HEK293 (cell line): ENCODE data around the gene LSM14B.

Experiments
- CTCF ChIA-PET: fragments of 350-600 bp; formaldehyde crosslinking; extraction: SDS; loops from one replicate; lab custom pipeline; 2021; ENCODE audit warnings: antibody characterized with exemption; lab: Yijun Ruan, JAX
- POLR2A ChIA-PET: fragments of 300-600 bp; formaldehyde crosslinking; extraction: SDS; loops from one replicate; lab custom pipeline; 2020; ENCODE audit warnings: antibody characterized with exemption, inconsistent platforms; lab: Yijun Ruan, JAX
- H3K27ac ChIP-seq: fragments of 200-500 bp; sonication (Bioruptor generic); 2 replicates; pipeline ENCODE4 v1.5.1; 2014; ENCODE audit warnings: low read depth, low read length, control low read depth, inconsistent platforms; ENCODE audit errors: extremely low read depth
- H3K36me3 ChIP-seq, 2 experiments: fragments of 200-500 bp in 1 of 2; sonication (Bioruptor generic) in 1 of 2; 1 replicate in 1 of 2; 2 replicates in 1 of 2; pipeline ENCODE4 v1.5.1; 2014 to 2017; ENCODE audit warnings: inconsistent platforms in 2 of 2, low read length in 2 of 2; ENCODE audit not compliant: control insufficient read depth in 2 of 2, insufficient read depth in 1 of 2
- H3K4me1 ChIP-seq: fragments of 200-500 bp; sonication (Bioruptor generic); 2 replicates; pipeline ENCODE4 v1.5.1; 2014; ENCODE audit warnings: mild to moderate bottlenecking, low read length, inconsistent platforms; ENCODE audit not compliant: control insufficient read depth, insufficient read depth
- H3K4me3 ChIP-seq: 2 replicates; pipeline ENCODE4 v1.5.1; 2011; ENCODE audit warnings: low read depth, mild to moderate bottlenecking, control low read depth, low read length, moderate library complexity
- H3K9me3 ChIP-seq: fragments of 200-500 bp; sonication (Bioruptor generic); 2 replicates; pipeline ENCODE4 v1.5.1; 2014; ENCODE audit warnings: low read depth, low read length, inconsistent platforms; ENCODE audit not compliant: control insufficient read depth, insufficient read depth
- CTCF ChIP-seq: fragments of 450-650 bp; formaldehyde crosslinking; IDR thresholded peaks from 2 replicates; pipeline ENCODE4 v1.5.1; 2016; ENCODE audit warnings: missing biosample characterization, missing genetic modification characterization
- PRDM10 ChIP-seq: fragments of 450-650 bp; formaldehyde crosslinking; IDR thresholded peaks from 2 replicates; pipeline ENCODE4 v1.5.1; 2016; ENCODE audit warnings: missing biosample characterization, missing genetic modification characterization
- TSHZ1 ChIP-seq: fragments of 450-650 bp; formaldehyde crosslinking; IDR thresholded peaks from 2 replicates; pipeline ENCODE4 v1.5.1; 2016; ENCODE audit warnings: missing biosample characterization, missing genetic modification characterization, borderline replicate concordance
- ZBTB20 ChIP-seq: fragments of 450-650 bp; formaldehyde crosslinking; IDR thresholded peaks from 2 replicates; pipeline ENCODE4 v1.5.1; 2016; ENCODE audit warnings: missing biosample characterization, missing genetic modification characterization
- ZBTB48 ChIP-seq: fragments of 450-650 bp; formaldehyde crosslinking; IDR thresholded peaks from 2 replicates; pipeline ENCODE4 v1.5.1; 2016; ENCODE audit warnings: missing biosample characterization, missing genetic modification characterization
- ZEB2 ChIP-seq: fragments of 450-650 bp; formaldehyde crosslinking; IDR thresholded peaks from 2 replicates; pipeline ENCODE4 v1.5.1; 2016; ENCODE audit warnings: missing biosample characterization, missing genetic modification characterization
- ZFHX2 ChIP-seq: fragments of 450-650 bp; formaldehyde crosslinking; conservative IDR thresholded peaks from 2 replicates; pipeline ENCODE4 v1.5.1; 2016; ENCODE audit warnings: missing biosample characterization, missing genetic modification characterization
- ZFP37 ChIP-seq: fragments of 450-650 bp; formaldehyde crosslinking; IDR thresholded peaks from 2 replicates; pipeline ENCODE4 v1.5.1; 2016; ENCODE audit warnings: missing biosample characterization, missing genetic modification characterization
- ZFP69B ChIP-seq: fragments of 450-650 bp; formaldehyde crosslinking; IDR thresholded peaks from 2 replicates; pipeline ENCODE4 v1.5.1; 2016; ENCODE audit warnings: missing biosample characterization, missing genetic modification characterization
- ZNF10 ChIP-seq: fragments of 450-650 bp; formaldehyde crosslinking; IDR thresholded peaks from 2 replicates; pipeline ENCODE4 v1.5.1; 2017; ENCODE audit warnings: missing biosample characterization, missing genetic modification characterization
- ZNF138 ChIP-seq: fragments of 450-650 bp; formaldehyde crosslinking; IDR thresholded peaks from 2 replicates; pipeline ENCODE4 v1.5.1; 2016; ENCODE audit warnings: missing biosample characterization, missing genetic modification characterization, borderline replicate concordance
- ZNF19 ChIP-seq: fragments of 450-650 bp; formaldehyde crosslinking; IDR thresholded peaks from 2 replicates; pipeline ENCODE4; 2016; ENCODE audit warnings: missing biosample characterization, missing genetic modification characterization, low read depth
- ZNF211 ChIP-seq: fragments of 450-650 bp; formaldehyde crosslinking; IDR thresholded peaks from 2 replicates; pipeline ENCODE4 v1.5.1; 2016; ENCODE audit warnings: low read depth, missing biosample characterization, missing genetic modification characterization
- ZNF335 ChIP-seq: fragments of 450-650 bp; formaldehyde crosslinking; conservative IDR thresholded peaks from 2 replicates; pipeline ENCODE4 v1.5.1; 2016; ENCODE audit warnings: missing biosample characterization, missing genetic modification characterization
- ZNF362 ChIP-seq: fragments of 450-650 bp; formaldehyde crosslinking; IDR thresholded peaks from 2 replicates; pipeline ENCODE4 v1.5.1; 2016; ENCODE audit warnings: missing biosample characterization, missing genetic modification characterization
- ZNF398 ChIP-seq: fragments of 450-650 bp; formaldehyde crosslinking; IDR thresholded peaks from 2 replicates; pipeline ENCODE4 v1.5.1; 2017; ENCODE audit warnings: missing biosample characterization, missing genetic modification characterization
- ZNF501 ChIP-seq: fragments of 450-650 bp; formaldehyde crosslinking; IDR thresholded peaks from 2 replicates; pipeline ENCODE4 v1.5.1; 2016; ENCODE audit warnings: missing biosample characterization, missing genetic modification characterization
- ZNF513 ChIP-seq: fragments of 450-650 bp; IDR thresholded peaks from 2 replicates; pipeline ENCODE4 v1.5.1; 2018; ENCODE audit warnings: missing biosample characterization, missing genetic modification characterization
- ZNF529 ChIP-seq: fragments of 450-650 bp; formaldehyde crosslinking; IDR thresholded peaks from 2 replicates; pipeline ENCODE4 v1.5.1; 2017; ENCODE audit warnings: missing genetic modification characterization, missing biosample characterization; ENCODE audit not compliant: insufficient replicate concordance
- ZNF548 ChIP-seq: fragments of 450-650 bp; formaldehyde crosslinking; IDR thresholded peaks from 2 replicates; pipeline ENCODE4 v1.5.1; 2016; ENCODE audit warnings: missing biosample characterization, missing genetic modification characterization
- ZNF555 ChIP-seq: fragments of 450-650 bp; formaldehyde crosslinking; conservative IDR thresholded peaks from 2 replicates; pipeline ENCODE4 v1.5.1; 2017; ENCODE audit warnings: missing biosample characterization, mild to moderate bottlenecking, missing genetic modification characterization, inconsistent platforms
- ZNF654 ChIP-seq: fragments of 450-650 bp; formaldehyde crosslinking; IDR thresholded peaks from 2 replicates; pipeline ENCODE4 v1.5.1; 2016; ENCODE audit warnings: low read depth, missing biosample characterization, missing genetic modification characterization
- ZNF76 ChIP-seq: fragments of 450-650 bp; formaldehyde crosslinking; IDR thresholded peaks from 2 replicates; pipeline ENCODE4; 2016; ENCODE audit warnings: low read depth, missing biosample characterization, missing genetic modification characterization, borderline replicate concordance
- ZNF768 ChIP-seq: fragments of 450-650 bp; formaldehyde crosslinking; IDR thresholded peaks from 2 replicates; pipeline ENCODE4 v1.5.1; 2018; ENCODE audit warnings: missing biosample characterization, mild to moderate bottlenecking, missing genetic modification characterization

Gene LSM14B

GRCh38 chr20:62104791-62105345 is 17.4 kb upstream of the LSM14B start:
- Histone ChIP-seq H3K36me3 (no peaks in the 10 kb centered on the region), H3K4me1 (no peaks in the 10 kb centered on the region), H3K9me3 (no peaks in the 10 kb centered on the region), H3K4me3 (no peak overlapping the region), H3K27ac (no peak overlapping the region)
- ChIA-PET POLR2A (interaction anchor here (0.5 to 0.7 kb wide), 2 partner anchors 11 to 209 kb away, joined by 3 to 4 read pairs; no protein-coding TSS in a partner anchor), CTCF (no interaction called here)
- peak; percentile 77; the same call in 1 of the 2 replicates for TF ChIP-seq ZNF10 (tag by site-specific recombination)
- peak; percentile 79 for TF ChIP-seq ZNF398 (tag by site-specific recombination)
- TF ChIP-seq ZNF138: no peak
- no peak for TF ChIP-seq ZNF768 (tag by site-specific recombination)
- TF ChIP-seq ZFHX2 (tag by site-specific recombination): peak; percentile 61
- TF ChIP-seq ZNF362 (tag by site-specific recombination): peak; percentile 62
- 0 out of 2 replicates have a peak, but pooled peaks have one; percentile 40 for TF ChIP-seq ZEB2
- peak; percentile 77 for TF ChIP-seq ZNF335 (tag by site-specific recombination)
- no peak for TF ChIP-seq ZNF529
- no peak for TF ChIP-seq CTCF
- no peak for TF ChIP-seq ZBTB20 (tag by site-specific recombination)
- peak; percentile 30; the same call in 1 of the 2 replicates for TF ChIP-seq ZNF513
- no peak for TF ChIP-seq ZNF19
- no peak for TF ChIP-seq ZNF211 (tag by site-specific recombination)
- TF ChIP-seq ZBTB48 (tag by site-specific recombination): no peak
- peak; percentile 86 for TF ChIP-seq ZFP37
- no peak for TF ChIP-seq ZNF76 (tag by site-specific recombination)
- no peak for TF ChIP-seq TSHZ1 (tag by site-specific recombination)
- TF ChIP-seq ZNF501: no peak
- TF ChIP-seq ZNF548 (tag by site-specific recombination): no peak
- no peak for TF ChIP-seq ZNF654 (tag by site-specific recombination)
- TF ChIP-seq ZFP69B: no peak
- TF ChIP-seq ZNF555 (tag by site-specific recombination): no peak
- 0 out of 2 replicates have a peak, but pooled peaks have one; percentile 36 for TF ChIP-seq PRDM10
